WTC11 (cell line): Measurements from ENCODE around the gene NEK10.

Experiments used
- AR ChIP-seq: fragments of 250-450 bp; sonication (Bioruptor Pico); IDR thresholded peaks from 2 replicates; pipeline ENCODE4 v1.9.0; 2021; ENCODE audit warnings: mild to moderate bottlenecking
- CTCF ChIP-seq: fragments of 200-600 bp; IDR thresholded peaks from 2 replicates; pipeline ENCODE4 v1.8.0; 2022; ENCODE audit warnings: antibody characterized with exemption
- IRF2 ChIP-seq: sonication (generic); formaldehyde crosslinking; IDR thresholded peaks from 2 replicates; pipeline ENCODE4 v1.8.0; 2022; ENCODE audit warnings: low read depth, missing genetic modification reagents, borderline replicate concordance
- MAX ChIP-seq: sonication (generic); formaldehyde crosslinking; IDR thresholded peaks from 2 replicates; pipeline ENCODE4 v1.8.0; 2022; ENCODE audit warnings: mild to moderate bottlenecking, missing genetic modification reagents
- MYBL2 ChIP-seq: sonication (generic); formaldehyde crosslinking; IDR thresholded peaks from 2 replicates; pipeline ENCODE4 v1.8.1; 2023; ENCODE audit warnings: mild to moderate bottlenecking, moderate library complexity, missing genetic modification reagents
- PREB ChIP-seq: sonication (generic); formaldehyde crosslinking; IDR thresholded peaks from 2 replicates; pipeline ENCODE4 v1.8.1; 2022; ENCODE audit warnings: mild to moderate bottlenecking, missing genetic modification reagents, moderate library complexity, borderline replicate concordance
- SP1 ChIP-seq: sonication (generic); formaldehyde crosslinking; conservative IDR thresholded peaks from 2 replicates; pipeline ENCODE4 v1.8.1; 2022; ENCODE audit warnings: missing genetic modification reagents
- TEAD1 ChIP-seq: sonication (generic); formaldehyde crosslinking; IDR thresholded peaks from 2 replicates; pipeline ENCODE4 v1.8.0; 2022; ENCODE audit warnings: mild to moderate bottlenecking, missing genetic modification reagents
- ZNF281 ChIP-seq: sonication (generic); formaldehyde crosslinking; IDR thresholded peaks from 2 replicates; pipeline ENCODE4 v1.8.0; 2023; ENCODE audit warnings: mild to moderate bottlenecking, missing genetic modification reagents

GRCh38 chr3:27287052-27287451, 82.1 kb downstream of the NEK10 start:
- no peak for TF ChIP-seq MYBL2 (CRISPR knock-in tag)
- no peak for TF ChIP-seq SP1 (CRISPR knock-in tag)
- TF ChIP-seq PREB (CRISPR knock-in tag): no peak
- no peak for TF ChIP-seq ZNF281
- TF ChIP-seq CTCF: no peak
- TF ChIP-seq IRF2 (CRISPR knock-in tag): no peak
- no peak for TF ChIP-seq TEAD1
- TF ChIP-seq AR: no peak
- no peak for TF ChIP-seq MAX (CRISPR knock-in tag)
